HepG2 (cell line): ENCODE results near the gene UBE2H. TPM values are rescaled to one million over a fixed set of nuclear protein-coding genes. Genes with fewer than 3 reads are reported as not detected.

Source experiments
- BRF2 ChIP-seq: sonication (generic); formaldehyde crosslinking; IDR thresholded peaks from 2 replicates; pipeline ENCODE4 v1.8.1; 2022; ENCODE audit warnings: mild to moderate bottlenecking, missing genetic modification reagents
- FOXA3 ChIP-seq: IDR thresholded peaks from 2 replicates; pipeline ENCODE4 v1.6.1; 2016; ENCODE audit warnings: missing genetic modification reagents, missing compliant biosample characterization
- FOXP4 ChIP-seq: sonication (generic); formaldehyde crosslinking; IDR thresholded peaks from 2 replicates; pipeline ENCODE4 v1.4.0; 2020; ENCODE audit warnings: missing genetic modification reagents
- GABPB1 ChIP-seq: IDR thresholded peaks from 2 replicates; pipeline ENCODE4 v1.6.1; 2016; ENCODE audit warnings: mild to moderate bottlenecking, missing genetic modification reagents, moderate library complexity, missing compliant biosample characterization
- HNF4A ChIP-seq: sonication (generic); formaldehyde crosslinking; IDR thresholded peaks from 2 replicates; pipeline ENCODE4 v1.4.0; 2020; ENCODE audit warnings: missing genetic modification reagents
- MBNL3 ChIP-seq: fragments of 250-450 bp; sonication (Bioruptor Pico); conservative IDR thresholded peaks from 2 replicates; pipeline ENCODE4 v1.8.0; 2022; ENCODE audit warnings: mild to moderate bottlenecking, inconsistent platforms
- MED1 ChIP-seq: sonication (generic); formaldehyde crosslinking; IDR thresholded peaks from 2 replicates; pipeline ENCODE4 v1.4.0; 2020; ENCODE audit warnings: missing genetic modification reagents
- MLX ChIP-seq: IDR thresholded peaks from 2 replicates; pipeline ENCODE4 v1.6.1; 2016
- MTA1 ChIP-seq: sonication (generic); formaldehyde crosslinking; IDR thresholded peaks from 2 replicates; pipeline ENCODE4 v1.4.0; 2020; ENCODE audit warnings: missing genetic modification reagents, mild to moderate bottlenecking, borderline replicate concordance
- MXD4 ChIP-seq: IDR thresholded peaks from 2 replicates; pipeline ENCODE4 v1.6.1; 2016; ENCODE audit warnings: mild to moderate bottlenecking, missing biosample characterization, missing genetic modification reagents
- NFATC3 ChIP-seq: sonication (generic); formaldehyde crosslinking; IDR thresholded peaks from 2 replicates; pipeline ENCODE4 v1.5.1; 2020; ENCODE audit warnings: mild to moderate bottlenecking, missing genetic modification reagents
- NFE2 ChIP-seq: sonication (generic); formaldehyde crosslinking; IDR thresholded peaks from 2 replicates; pipeline ENCODE4 v1.4.0; 2020; ENCODE audit warnings: missing genetic modification reagents
- NR2C2 ChIP-seq: sonication (generic); formaldehyde crosslinking; IDR thresholded peaks from 2 replicates; pipeline ENCODE4 v1.4.0; 2020; ENCODE audit warnings: missing genetic modification reagents, mild to moderate bottlenecking, moderate library complexity, borderline replicate concordance
- POLR2AphosphoS2 ChIP-seq: IDR thresholded peaks from 2 replicates; pipeline ENCODE4 v1.6.1; 2011; ENCODE audit warnings: low read depth, low read length, improper control_type of control experiment
- SATB2 ChIP-seq: sonication (generic); formaldehyde crosslinking; IDR thresholded peaks from 2 replicates; pipeline ENCODE4 v1.5.0; 2020; ENCODE audit warnings: missing genetic modification reagents
- SIX1 ChIP-seq: sonication (generic); formaldehyde crosslinking; IDR thresholded peaks from 2 replicates; pipeline ENCODE4 v1.4.0; 2020; ENCODE audit warnings: missing genetic modification reagents, borderline replicate concordance
- SMAD9 ChIP-seq: sonication (generic); formaldehyde crosslinking; IDR thresholded peaks from 2 replicates; pipeline ENCODE4 v1.5.1; 2020; ENCODE audit warnings: mild to moderate bottlenecking, missing genetic modification reagents
- ZMYM4 ChIP-seq: sonication (generic); formaldehyde crosslinking; IDR thresholded peaks from 2 replicates; pipeline ENCODE4 v1.8.1; 2023; ENCODE audit warnings: mild to moderate bottlenecking, missing genetic modification reagents
- ZNF124 ChIP-seq: sonication (generic); formaldehyde crosslinking; IDR thresholded peaks from 2 replicates; pipeline ENCODE4 v1.4.0; 2020; ENCODE audit warnings: missing genetic modification reagents
- ZNF232 ChIP-seq: sonication (generic); formaldehyde crosslinking; IDR thresholded peaks from 2 replicates; pipeline ENCODE4 v1.4.0; 2020; ENCODE audit warnings: missing genetic modification reagents, borderline replicate concordance
- ZNF281 ChIP-seq: sonication (generic); formaldehyde crosslinking; IDR thresholded peaks from 2 replicates; pipeline ENCODE4 v1.4.0; 2020; ENCODE audit warnings: missing genetic modification reagents, borderline replicate concordance
- ZNF543 ChIP-seq: sonication (generic); formaldehyde crosslinking; IDR thresholded peaks from 2 replicates; pipeline ENCODE4 v1.4.0; 2020; ENCODE audit warnings: mild to moderate bottlenecking, missing genetic modification reagents
- ZNF569 ChIP-seq: sonication (generic); formaldehyde crosslinking; IDR thresholded peaks from 2 replicates; pipeline ENCODE4 v1.5.0; 2020; ENCODE audit warnings: mild to moderate bottlenecking, missing genetic modification reagents, moderate library complexity, borderline replicate concordance
- ZNF740 ChIP-seq: sonication (generic); formaldehyde crosslinking; IDR thresholded peaks from 2 replicates; pipeline ENCODE4 v1.4.0; 2020; ENCODE audit warnings: missing genetic modification reagents
- polyA plus RNA-seq, 8 experiments: library from polyadenylated mRNA; depleted of rRNA in 3 of 8; stranded (reverse) in 7 of 8; unstranded in 1 of 8; fragments of >200 nt; fragmentation: Illumina TruSeq in 4 of 8; extraction: Trizol in 4 of 8; gene quantifications; 2 replicates each; pipeline versions ENCODE4 v1.2.1 to v1.2.3, GENCODE V29; 2011 to 2016; ENCODE audit warnings: low read depth in 4 of 8, missing spikeins in 1 of 8, mixed read lengths in 1 of 8; ENCODE audit not compliant: insufficient read depth in 1 of 8
- total RNA-seq, 5 experiments: library from RNA; depleted of rRNA; stranded (reverse); fragments of >200 nt; fragmentation: Illumina TruSeq; extraction: Trizol; gene quantifications; 2 replicates each; pipeline ENCODE4 v1.2.3, GENCODE V29; 2016; ENCODE audit warnings: low read depth in 1 of 5

The UBE2H gene
- total and polyA plus RNA-seq, 2 of the 13 experiments (the other 11 are each of a cell fraction or from before 2014, with no cell fraction given) = 15.5 to 40.1 TPM

GRCh38 chr7:129990403-129991192 is 37.8 kb upstream of the UBE2H start (continued):
- no peak for TF ChIP-seq ZNF740
- 0 out of 2 replicates have a peak, but pooled peaks have one; percentile 5 for TF ChIP-seq ZNF281 (CRISPR knock-in tag)
- no peak for TF ChIP-seq ZNF569 (CRISPR knock-in tag)
- TF ChIP-seq SATB2 (CRISPR knock-in tag) = no peak
- no peak for TF ChIP-seq ZNF232 (CRISPR knock-in tag)
- no peak for TF ChIP-seq BRF2 (CRISPR knock-in tag)
- TF ChIP-seq HNF4A (CRISPR knock-in tag) = peak; percentile 95
- TF ChIP-seq NFATC3 (CRISPR knock-in tag) = no peak
- TF ChIP-seq POLR2AphosphoS2 = no peak
- TF ChIP-seq NFE2 (CRISPR knock-in tag) = no peak
- 0 out of 2 replicates have a peak, but pooled peaks have one; percentile 18 for TF ChIP-seq MXD4 (CRISPR knock-in tag)
- TF ChIP-seq NR2C2 (CRISPR knock-in tag) = peak; percentile 66
- TF ChIP-seq ZNF124 (CRISPR knock-in tag) = 0 out of 2 replicates have a peak, but pooled peaks have one; percentile 36
- peak; percentile 36; the same call in 1 of the 2 replicates for TF ChIP-seq MED1 (CRISPR knock-in tag)
- no peak for TF ChIP-seq MTA1 (CRISPR knock-in tag)
- TF ChIP-seq SMAD9 (CRISPR knock-in tag) = no peak
- TF ChIP-seq MBNL3 (CRISPR knock-in tag) = no peak
- TF ChIP-seq ZMYM4 (CRISPR knock-in tag) = peak; percentile 65
- TF ChIP-seq SIX1 (CRISPR knock-in tag) = no peak
- TF ChIP-seq GABPB1 (CRISPR knock-in tag) = 0 out of 2 replicates have a peak, but pooled peaks have one; percentile 41
- no peak for TF ChIP-seq FOXA3 (CRISPR knock-in tag)
- 0 out of 2 replicates have a peak, but pooled peaks have one; percentile 62 for TF ChIP-seq MLX (CRISPR knock-in tag)
- peak; percentile 49 for TF ChIP-seq FOXP4 (CRISPR knock-in tag)
- TF ChIP-seq ZNF543 (CRISPR knock-in tag) = no peak
